Measurements from ENCODE around the gene TLR4. TPM values are rescaled to one million over a fixed set of nuclear protein-coding genes. Genes with fewer than 3 reads are reported as not detected.
A peak's percentile ranks its signal among the peaks of the same experiment; 100 is the strongest.

Gene TLR4
- total RNA-seq, 1 experiment from 2014 or later, result not detected

DNA sequence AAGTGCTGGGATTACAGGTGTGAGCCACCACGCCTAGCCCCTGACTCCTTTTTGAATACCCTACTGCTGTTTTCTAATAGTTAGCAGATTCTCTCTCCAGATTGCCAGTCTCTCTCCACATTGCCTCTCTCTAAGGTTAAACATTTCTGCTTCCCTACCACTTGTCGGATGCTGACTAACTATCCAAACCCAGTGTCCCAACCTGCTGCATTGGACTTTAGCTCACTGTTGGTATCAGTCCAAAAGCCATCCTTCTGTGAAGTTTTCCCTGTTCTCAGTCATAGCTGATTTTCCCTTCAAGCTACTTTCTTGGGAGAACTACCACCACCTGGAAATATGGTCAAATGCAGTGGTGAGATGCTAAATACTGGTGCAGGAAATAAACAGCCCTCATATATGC is 48.7 kb downstream of the TLR4 start:
- no peaks in the 10 kb centered on the region for H3K4me1 ChIP-seq (ENCODE audit: insufficient read depth, low read length, poor library complexity, severe bottlenecking)
- intact Hi-C loops (cut with micrococcal nuclease; ENCODE audit: unreplicated experiment), result no loop called here
- POLR2A ChIA-PET (ENCODE audit: low non-redundant PET), result no interaction called here
- CTCF ChIA-PET, result no interaction called here
- H3K36me3 ChIP-seq (ENCODE audit: insufficient read depth, low read length, poor library complexity, severe bottlenecking), result no peaks in the 10 kb centered on the region
- no peak for DNase-seq (ENCODE audit: low spot score)
- H3K9me3 ChIP-seq (ENCODE audit: low read depth, low read length, poor library complexity, severe bottlenecking), result no peaks in the 10 kb centered on the region
- BruUV-seq (replicated peaks), result no TSS peak
- H3K27ac ChIP-seq (ENCODE audit: low read depth, low read length, poor library complexity, severe bottlenecking), result no peak overlapping the region
- TF ChIP-seq, protein P1, sequence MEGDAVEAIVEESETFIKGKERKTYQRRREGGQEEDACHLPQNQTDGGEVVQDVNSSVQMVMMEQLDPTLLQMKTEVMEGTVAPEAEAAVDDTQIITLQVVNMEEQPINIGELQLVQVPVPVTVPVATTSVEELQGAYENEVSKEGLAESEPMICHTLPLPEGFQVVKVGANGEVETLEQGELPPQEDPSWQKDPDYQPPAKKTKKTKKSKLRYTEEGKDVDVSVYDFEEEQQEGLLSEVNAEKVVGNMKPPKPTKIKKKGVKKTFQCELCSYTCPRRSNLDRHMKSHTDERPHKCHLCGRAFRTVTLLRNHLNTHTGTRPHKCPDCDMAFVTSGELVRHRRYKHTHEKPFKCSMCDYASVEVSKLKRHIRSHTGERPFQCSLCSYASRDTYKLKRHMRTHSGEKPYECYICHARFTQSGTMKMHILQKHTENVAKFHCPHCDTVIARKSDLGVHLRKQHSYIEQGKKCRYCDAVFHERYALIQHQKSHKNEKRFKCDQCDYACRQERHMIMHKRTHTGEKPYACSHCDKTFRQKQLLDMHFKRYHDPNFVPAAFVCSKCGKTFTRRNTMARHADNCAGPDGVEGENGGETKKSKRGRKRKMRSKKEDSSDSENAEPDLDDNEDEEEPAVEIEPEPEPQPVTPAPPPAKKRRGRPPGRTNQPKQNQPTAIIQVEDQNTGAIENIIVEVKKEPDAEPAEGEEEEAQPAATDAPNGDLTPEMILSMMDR (conservative IDR thresholded peaks at IDR 0.05; ENCODE audit: low read depth, low read length), result no peak
- H3K27me3 ChIP-seq (replicated peaks; ENCODE audit: insufficient read depth, low read depth, low read length, poor library complexity), result peaks cover 39% of the 10 kb centered on the region
- no peak overlapping the region for H3K4me3 ChIP-seq (ENCODE audit: low read depth, low read length, poor library complexity, severe bottlenecking)

DNA sequence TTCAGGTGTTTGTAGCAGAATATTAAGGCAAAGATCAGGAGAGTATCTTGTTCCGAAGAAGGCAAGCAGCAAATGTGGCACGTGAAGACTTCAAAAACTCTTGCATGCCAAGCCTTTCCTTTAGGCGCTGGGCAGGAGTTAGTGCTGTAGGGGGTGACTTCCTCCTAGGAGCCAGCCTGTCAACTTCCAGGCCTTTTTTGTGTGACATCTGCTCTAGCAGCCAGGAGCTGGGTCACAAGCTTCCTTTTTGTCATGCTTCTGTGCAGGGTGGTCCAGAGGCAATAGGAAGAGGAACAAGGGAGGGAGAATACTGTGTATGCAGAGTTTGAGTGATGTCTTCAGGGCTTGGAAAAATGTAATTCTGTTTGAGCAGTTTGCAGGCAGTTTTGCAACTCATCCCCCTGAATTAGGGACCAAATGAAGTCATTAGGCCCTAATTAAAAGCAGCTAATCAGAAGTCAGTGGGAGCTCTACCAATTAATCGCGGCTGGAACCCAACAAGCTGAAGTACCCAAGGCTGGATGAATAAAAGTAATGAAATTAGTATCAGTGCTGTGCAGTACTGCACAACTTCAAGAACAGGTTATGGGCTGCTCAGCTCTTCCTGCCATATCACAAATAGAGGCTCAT is 53.5 kb downstream of the TLR4 start:
- DNase-seq (ENCODE audit: low spot score), result no peak
- H3K27me3 ChIP-seq (replicated peaks; ENCODE audit: insufficient read depth, low read depth, low read length, poor library complexity), result peaks cover 10% of the 10 kb centered on the region
- no peak for TF ChIP-seq EZH2 (IDR thresholded peaks at IDR 0.05; ENCODE audit: borderline replicate concordance, low read depth, low read length, poor library complexity, severe bottlenecking)
- TF ChIP-seq, protein P1 (conservative IDR thresholded peaks at IDR 0.05; ENCODE audit: low read depth, low read length), result no peak
- no peaks in the 10 kb centered on the region for H3K4me1 ChIP-seq (ENCODE audit: insufficient read depth, low read length, poor library complexity, severe bottlenecking)
- H3K36me3 ChIP-seq (ENCODE audit: insufficient read depth, low read length, poor library complexity, severe bottlenecking), result no peaks in the 10 kb centered on the region
- no TSS peak for BruUV-seq (replicated peaks)
- no peak overlapping the region for H3K27ac ChIP-seq (ENCODE audit: low read depth, low read length, poor library complexity, severe bottlenecking)
- ChIA-PET CTCF (no interaction called here), POLR2A (ENCODE audit: low non-redundant PET) (no interaction called here)
- no peak overlapping the region for H3K4me3 ChIP-seq (ENCODE audit: low read depth, low read length, poor library complexity, severe bottlenecking)
- intact Hi-C loops (cut with micrococcal nuclease; ENCODE audit: unreplicated experiment), result no loop called here
- no peaks in the 10 kb centered on the region for H3K9me3 ChIP-seq (ENCODE audit: low read depth, low read length, poor library complexity, severe bottlenecking)

DNA sequence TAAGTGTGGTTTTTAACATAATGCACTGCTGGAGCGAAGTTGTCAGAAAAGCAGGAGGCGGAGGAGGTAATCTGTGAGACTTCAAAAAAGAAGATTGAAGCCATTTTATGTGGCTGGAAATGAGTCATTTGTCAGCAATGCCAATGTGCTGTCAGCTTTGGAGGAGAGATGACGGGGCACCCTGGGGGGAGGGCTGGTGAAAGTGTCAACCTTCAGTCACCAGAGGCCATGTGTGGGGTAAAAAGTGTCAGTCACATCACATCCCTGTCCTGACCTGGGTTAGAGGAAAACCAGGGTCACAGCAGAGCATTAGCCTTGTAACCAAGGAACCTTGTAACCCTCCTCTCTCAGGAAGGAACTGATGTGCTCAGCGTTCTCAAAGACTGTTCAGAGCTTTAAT is 59.1 kb downstream of the TLR4 start:
- Histone ChIP-seq H3K36me3 (ENCODE audit: insufficient read depth, low read length, poor library complexity, severe bottlenecking) (no peaks in the 10 kb centered on the region), H3K9me3 (ENCODE audit: low read depth, low read length, poor library complexity, severe bottlenecking) (no peaks in the 10 kb centered on the region), H3K27ac (ENCODE audit: low read depth, low read length, poor library complexity, severe bottlenecking) (no peak overlapping the region), H3K4me3 (ENCODE audit: low read depth, low read length, poor library complexity, severe bottlenecking) (no peak overlapping the region), H3K27me3 (replicated peaks; ENCODE audit: insufficient read depth, low read depth, low read length, poor library complexity) (peaks cover 5% of the 10 kb centered on the region), H3K4me1 (ENCODE audit: insufficient read depth, low read length, poor library complexity, severe bottlenecking) (no peaks in the 10 kb centered on the region)
- intact Hi-C loops (cut with micrococcal nuclease; ENCODE audit: unreplicated experiment), result no loop called here
- peak; percentile 70 for DNase-seq (ENCODE audit: low spot score)
- POLR2A ChIA-PET (ENCODE audit: low non-redundant PET), result no interaction called here
- CTCF ChIA-PET, result no interaction called here
- TF ChIP-seq, protein P1 (conservative IDR thresholded peaks at IDR 0.05; ENCODE audit: low read depth, low read length), result no peak
- no peak for TF ChIP-seq EZH2 (IDR thresholded peaks at IDR 0.05; ENCODE audit: borderline replicate concordance, low read depth, low read length, poor library complexity, severe bottlenecking)
- no TSS peak for BruUV-seq (replicated peaks)

Data from A673 (cell line).